ENCODE data around the gene GGCT. TPM values are rescaled to one million over a fixed set of nuclear protein-coding genes. Genes with fewer than 3 reads are reported as not detected.

The GGCT gene
- total RNA-seq, 2 donors from 2014 or later: 11.8 to 24.6 TPM

- H3K36me3 ChIP-seq: no peaks in the 10 kb centered on the region
- ATAC-seq (ENCODE audit: insufficient number of reproducible peaks, low FRiP score, low read depth) (no peak), DNase-seq (ENCODE audit: low spot score) (no peak)
- no peaks in the 10 kb centered on the region for H3K27me3 ChIP-seq (replicated peaks; ENCODE audit: insufficient read depth)
- no peaks in the 10 kb centered on the region for H3K4me1 ChIP-seq (ENCODE audit: control insufficient read depth in 1 of 2, low read depth in 2 of 2)
- no peaks in the 10 kb centered on the region for H3K9me3 ChIP-seq
- TF ChIP-seq CTCF (IDR thresholded peaks at IDR 0.05): no peak
- no peak overlapping the region for H3K27ac ChIP-seq
- no peak overlapping the region for H3K4me3 ChIP-seq
Measured at GRCh38 chr7:30525429-30525828, 20.8 kb upstream of the GGCT start.

- TF ChIP-seq CTCF (IDR thresholded peaks at IDR 0.05): no peak
Measured at GRCh38 chr7:30524545-30524944, 19.9 kb upstream of the GGCT start.

GRCh38 chr7:30523466-30523865 lies 18.8 kb upstream of the GGCT start:
- DNase-seq (ENCODE audit: low spot score) (no peak), ATAC-seq (ENCODE audit: insufficient number of reproducible peaks, low FRiP score, low read depth) (no peak)
- TF ChIP-seq CTCF (IDR thresholded peaks at IDR 0.05): no peak
- Histone ChIP-seq H3K4me1 (ENCODE audit: control insufficient read depth in 1 of 2, low read depth in 2 of 2) (no peaks in the 10 kb centered on the region), H3K4me3 (no peak overlapping the region), H3K9me3 (no peaks in the 10 kb centered on the region), H3K36me3 (no peaks in the 10 kb centered on the region), H3K27ac (no peak overlapping the region), H3K27me3 (replicated peaks; ENCODE audit: insufficient read depth) (no peaks in the 10 kb centered on the region)

More at GRCh38 chr7:30524545-30524944, 19.9 kb upstream of the GGCT start:
- no peak overlapping the region for H3K27ac ChIP-seq
- no peaks in the 10 kb centered on the region for H3K27me3 ChIP-seq (replicated peaks; ENCODE audit: insufficient read depth)
- DNase-seq (ENCODE audit: low spot score): no peak
- no peaks in the 10 kb centered on the region for H3K4me1 ChIP-seq (ENCODE audit: control insufficient read depth in 1 of 2, low read depth in 2 of 2)
- H3K4me3 ChIP-seq: no peak overlapping the region
- H3K36me3 ChIP-seq: no peaks in the 10 kb centered on the region
- no peak for ATAC-seq (ENCODE audit: insufficient number of reproducible peaks, low FRiP score, low read depth)
- no peaks in the 10 kb centered on the region for H3K9me3 ChIP-seq

GRCh38 chr7:30522159-30522558 lies 17.5 kb upstream of the GGCT start:
- no peak overlapping the region for H3K27ac ChIP-seq
- no peak for TF ChIP-seq CTCF (IDR thresholded peaks at IDR 0.05)

DNA sequence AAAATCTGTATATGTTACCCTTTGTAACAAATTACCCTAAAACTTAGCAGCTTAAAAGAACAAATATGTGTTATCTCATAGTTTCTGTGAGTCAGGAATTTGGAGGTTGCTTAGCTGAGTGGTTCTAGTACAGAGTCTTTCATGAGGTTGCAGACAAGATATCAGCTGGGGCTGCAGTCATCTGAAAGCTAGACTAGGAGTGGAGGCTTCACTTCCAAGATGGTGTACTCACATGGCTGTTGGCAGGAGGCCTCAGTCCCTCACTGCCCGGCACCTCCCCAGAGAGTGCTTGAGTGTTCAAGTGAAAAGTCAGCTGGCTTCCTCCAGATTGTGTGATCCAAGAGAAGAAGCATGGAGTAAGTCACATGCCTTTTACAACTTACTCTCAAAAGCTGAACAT lies 16.9 kb upstream of the GGCT start:
- no peaks in the 10 kb centered on the region for H3K27me3 ChIP-seq (replicated peaks; ENCODE audit: insufficient read depth)
- H3K27ac ChIP-seq: no peak overlapping the region
- no peaks in the 10 kb centered on the region for H3K36me3 ChIP-seq
- H3K4me3 ChIP-seq: no peak overlapping the region
- H3K4me1 ChIP-seq (ENCODE audit: control insufficient read depth in 1 of 2, low read depth in 2 of 2): no peaks in the 10 kb centered on the region
- peak; percentile 76 for ATAC-seq (ENCODE audit: insufficient number of reproducible peaks, low FRiP score, low read depth)
- no peak for DNase-seq (ENCODE audit: low spot score)
- H3K9me3 ChIP-seq: no peaks in the 10 kb centered on the region
- no peak for TF ChIP-seq CTCF (IDR thresholded peaks at IDR 0.05)

More at GRCh38 chr7:30522159-30522558, 17.5 kb upstream of the GGCT start:
- no peaks in the 10 kb centered on the region for H3K36me3 ChIP-seq
- no peak overlapping the region for H3K4me3 ChIP-seq
- H3K9me3 ChIP-seq: no peaks in the 10 kb centered on the region
- ATAC-seq (ENCODE audit: insufficient number of reproducible peaks, low FRiP score, low read depth): no peak
- no peak for DNase-seq (ENCODE audit: low spot score)
- no peaks in the 10 kb centered on the region for H3K27me3 ChIP-seq (replicated peaks; ENCODE audit: insufficient read depth)
- H3K4me1 ChIP-seq (ENCODE audit: control insufficient read depth in 1 of 2, low read depth in 2 of 2): no peaks in the 10 kb centered on the region
